ENCODE data around the gene SYT3.
"Not testable (repeated sequence)": the region's sequence is repeated elsewhere in the genome, so short reads cannot be mapped to it uniquely, and the experiment has no call there.

GRCh38 chr19:50581795-50582660 is 57.7 kb downstream of the SYT3 start:
- TF ChIP-seq POLR2A, CTCF (IDR thresholded peaks at IDR 0.05): not testable (repeated sequence)
